ENCODE results near the gene ABTB2.
A peak's percentile ranks its signal among the peaks of the same experiment; 100 is the strongest.

ABTB2 gene

GRCh38 chr11:34215806-34216453 lies 141.9 kb downstream of the ABTB2 start:
- Mint-ChIP-seq H3K36me3 (peaks cover 2% of the 10 kb centered on the region), H3K27ac (no peak overlapping the region), H3K4me3 (no peak overlapping the region), H3K27me3 (no peaks in the 10 kb centered on the region), H3K4me1 (ENCODE audit: low read depth) (peaks cover 25% of the 10 kb centered on the region), H3K9me3 (ENCODE audit: low read depth) (no peaks in the 10 kb centered on the region)

- Mint-ChIP-seq H3K4me1 (ENCODE audit: low read depth) (peaks cover 25% of the 10 kb centered on the region), H3K27ac (peak overlapping the region; percentile 89), H3K9me3 (ENCODE audit: low read depth) (no peaks in the 10 kb centered on the region), H3K36me3 (peaks cover 2% of the 10 kb centered on the region), H3K4me3 (peak overlapping the region; percentile 6), H3K27me3 (no peaks in the 10 kb centered on the region)
These were observed 142.6 kb downstream of the ABTB2 start for GRCh38 chr11:34214961-34215805.

- no peaks in the 10 kb centered on the region for H3K27me3 Mint-ChIP-seq
- H3K4me3 Mint-ChIP-seq, result no peak overlapping the region
- no peaks in the 10 kb centered on the region for H3K36me3 Mint-ChIP-seq
- peaks cover 29% of the 10 kb centered on the region for H3K4me1 Mint-ChIP-seq (ENCODE audit: low read depth)
- H3K9me3 Mint-ChIP-seq (ENCODE audit: low read depth), result no peaks in the 10 kb centered on the region
- no peak overlapping the region for H3K27ac Mint-ChIP-seq
These were observed 144.4 kb downstream of the ABTB2 start for GRCh38 chr11:34213366-34213765.

- H3K36me3 Mint-ChIP-seq, result no peaks in the 10 kb centered on the region
- H3K27ac Mint-ChIP-seq, result no peak overlapping the region
- H3K27me3 Mint-ChIP-seq, result no peaks in the 10 kb centered on the region
- H3K9me3 Mint-ChIP-seq (ENCODE audit: low read depth), result no peaks in the 10 kb centered on the region
- no peak overlapping the region for H3K4me3 Mint-ChIP-seq
- H3K4me1 Mint-ChIP-seq (ENCODE audit: low read depth), result peaks cover 31% of the 10 kb centered on the region
These were observed 145.2 kb downstream of the ABTB2 start for GRCh38 chr11:34212566-34212965.

- no peaks in the 10 kb centered on the region for H3K36me3 Mint-ChIP-seq
- H3K9me3 Mint-ChIP-seq (ENCODE audit: low read depth), result no peaks in the 10 kb centered on the region
- H3K4me3 Mint-ChIP-seq, result no peak overlapping the region
- no peak overlapping the region for H3K27ac Mint-ChIP-seq
- H3K4me1 Mint-ChIP-seq (ENCODE audit: low read depth), result peaks cover 21% of the 10 kb centered on the region
- H3K27me3 Mint-ChIP-seq, result no peaks in the 10 kb centered on the region
These were observed 148.0 kb downstream of the ABTB2 start for GRCh38 chr11:34209809-34210208.

GRCh38 chr11:34208266-34209135 lies 149.3 kb downstream of the ABTB2 start:
- peaks cover 15% of the 10 kb centered on the region for H3K4me1 Mint-ChIP-seq (ENCODE audit: low read depth)
- no peaks in the 10 kb centered on the region for H3K9me3 Mint-ChIP-seq (ENCODE audit: low read depth)
- peak overlapping the region; percentile 4 for H3K27ac Mint-ChIP-seq
- no peaks in the 10 kb centered on the region for H3K36me3 Mint-ChIP-seq
- no peaks in the 10 kb centered on the region for H3K27me3 Mint-ChIP-seq
- H3K4me3 Mint-ChIP-seq, result no peak overlapping the region

- H3K27me3 Mint-ChIP-seq, result no peaks in the 10 kb centered on the region
- H3K27ac Mint-ChIP-seq, result no peak overlapping the region
- H3K4me1 Mint-ChIP-seq (ENCODE audit: low read depth), result peaks cover 19% of the 10 kb centered on the region
- no peak overlapping the region for H3K4me3 Mint-ChIP-seq
- no peaks in the 10 kb centered on the region for H3K9me3 Mint-ChIP-seq (ENCODE audit: low read depth)
- H3K36me3 Mint-ChIP-seq, result no peaks in the 10 kb centered on the region
These were observed 150.2 kb downstream of the ABTB2 start for GRCh38 chr11:34207487-34208180.

GRCh38 chr11:34206407-34207300 lies 151.2 kb downstream of the ABTB2 start:
- no peak overlapping the region for H3K27ac Mint-ChIP-seq
- H3K9me3 Mint-ChIP-seq (ENCODE audit: low read depth), result no peaks in the 10 kb centered on the region
- peaks cover 19% of the 10 kb centered on the region for H3K4me1 Mint-ChIP-seq (ENCODE audit: low read depth)
- no peaks in the 10 kb centered on the region for H3K36me3 Mint-ChIP-seq
- no peaks in the 10 kb centered on the region for H3K27me3 Mint-ChIP-seq
- H3K4me3 Mint-ChIP-seq, result no peak overlapping the region

- H3K27me3 Mint-ChIP-seq, result no peaks in the 10 kb centered on the region
- H3K4me3 Mint-ChIP-seq, result no peak overlapping the region
- no peak overlapping the region for H3K27ac Mint-ChIP-seq
- H3K36me3 Mint-ChIP-seq, result no peaks in the 10 kb centered on the region
- no peaks in the 10 kb centered on the region for H3K9me3 Mint-ChIP-seq (ENCODE audit: low read depth)
- peaks cover 19% of the 10 kb centered on the region for H3K4me1 Mint-ChIP-seq (ENCODE audit: low read depth)
These were observed 152.3 kb downstream of the ABTB2 start for GRCh38 chr11:34205326-34206035.

- Mint-ChIP-seq H3K27me3 (no peaks in the 10 kb centered on the region), H3K36me3 (no peaks in the 10 kb centered on the region), H3K9me3 (ENCODE audit: low read depth) (no peaks in the 10 kb centered on the region), H3K4me3 (no peak overlapping the region), H3K4me1 (ENCODE audit: low read depth) (peaks cover 19% of the 10 kb centered on the region), H3K27ac (no peak overlapping the region)
These were observed 153.2 kb downstream of the ABTB2 start for GRCh38 chr11:34204396-34205279.

GRCh38 chr11:34203377-34203871 lies 154.4 kb downstream of the ABTB2 start:
- Mint-ChIP-seq H3K9me3 (ENCODE audit: low read depth) (no peaks in the 10 kb centered on the region), H3K27ac (no peak overlapping the region), H3K36me3 (no peaks in the 10 kb centered on the region), H3K27me3 (no peaks in the 10 kb centered on the region), H3K4me1 (ENCODE audit: low read depth) (peaks cover 21% of the 10 kb centered on the region), H3K4me3 (no peak overlapping the region)

- H3K27ac Mint-ChIP-seq, result no peak overlapping the region
- no peaks in the 10 kb centered on the region for H3K27me3 Mint-ChIP-seq
- H3K36me3 Mint-ChIP-seq, result no peaks in the 10 kb centered on the region
- H3K4me3 Mint-ChIP-seq, result no peak overlapping the region
- H3K4me1 Mint-ChIP-seq (ENCODE audit: low read depth), result peaks cover 22% of the 10 kb centered on the region
- no peaks in the 10 kb centered on the region for H3K9me3 Mint-ChIP-seq (ENCODE audit: low read depth)
These were observed 156.7 kb downstream of the ABTB2 start for GRCh38 chr11:34201129-34201528.

Data from activated naive CD8-positive, alpha-beta T cell (primary cell).